ENCODE measurements around the gene SRSF10.

GRCh38 chr1:23999156-23999671 lies 19.1 kb upstream of the SRSF10 start:
- TF ChIP-seq POLR2A (IDR thresholded peaks at IDR 0.05) (no peak), POLR2AphosphoS5 (IDR thresholded peaks at IDR 0.05) (no peak), CTCF (IDR thresholded peaks at IDR 0.05 in 8 of 11, conservative IDR thresholded peaks at IDR 0.05 in 3 of 11) (no peak)
